GM23338 (cell line): ENCODE measurements around the gene NUP214.

Experiments used
- EZH2phosphoT487 ChIP-seq: fragments of 200-600 bp; sonication (generic); IDR thresholded peaks from one replicate; pipeline ENCODE4 v1.8.1; 2018; ENCODE audit warnings: antibody characterized with exemption; ENCODE audit not compliant: unreplicated experiment
- TF ChIP-seq, protein P1 (sequence below), 2 experiments: fragments of 200-600 bp in 1 of 2; sonication (generic) in 1 of 2; conservative IDR thresholded peaks; 2 replicates each; pipeline versions ENCODE4 v1.5.1 to v1.6.1; 2016 to 2017; ENCODE audit warnings: antibody characterized with exemption in 2 of 2, low read depth in 2 of 2, mild to moderate bottlenecking in 2 of 2, moderate library complexity in 1 of 2

DNA sequence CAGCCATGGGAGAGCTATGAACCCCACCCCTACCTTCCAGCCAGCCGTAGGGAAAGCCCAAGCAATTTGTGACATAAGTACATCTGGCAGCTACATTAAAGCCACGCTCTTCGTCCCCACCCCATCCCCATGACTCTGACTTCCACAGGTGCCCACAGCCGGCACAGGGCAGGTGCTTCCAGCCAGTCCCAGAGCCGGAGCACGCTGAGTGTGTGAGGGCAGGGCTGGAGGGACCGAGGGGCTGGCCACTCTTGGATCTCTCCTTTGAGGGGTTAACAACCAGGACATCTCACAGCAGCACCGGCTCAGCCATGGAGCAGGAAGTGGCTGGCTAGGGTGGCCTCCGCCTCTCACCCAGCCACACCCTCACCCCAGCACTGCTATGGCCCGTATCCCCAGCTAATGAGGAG is 153.3 kb downstream of the NUP214 start:
- no peak for TF ChIP-seq EZH2phosphoT487
- TF ChIP-seq, protein P1, sequence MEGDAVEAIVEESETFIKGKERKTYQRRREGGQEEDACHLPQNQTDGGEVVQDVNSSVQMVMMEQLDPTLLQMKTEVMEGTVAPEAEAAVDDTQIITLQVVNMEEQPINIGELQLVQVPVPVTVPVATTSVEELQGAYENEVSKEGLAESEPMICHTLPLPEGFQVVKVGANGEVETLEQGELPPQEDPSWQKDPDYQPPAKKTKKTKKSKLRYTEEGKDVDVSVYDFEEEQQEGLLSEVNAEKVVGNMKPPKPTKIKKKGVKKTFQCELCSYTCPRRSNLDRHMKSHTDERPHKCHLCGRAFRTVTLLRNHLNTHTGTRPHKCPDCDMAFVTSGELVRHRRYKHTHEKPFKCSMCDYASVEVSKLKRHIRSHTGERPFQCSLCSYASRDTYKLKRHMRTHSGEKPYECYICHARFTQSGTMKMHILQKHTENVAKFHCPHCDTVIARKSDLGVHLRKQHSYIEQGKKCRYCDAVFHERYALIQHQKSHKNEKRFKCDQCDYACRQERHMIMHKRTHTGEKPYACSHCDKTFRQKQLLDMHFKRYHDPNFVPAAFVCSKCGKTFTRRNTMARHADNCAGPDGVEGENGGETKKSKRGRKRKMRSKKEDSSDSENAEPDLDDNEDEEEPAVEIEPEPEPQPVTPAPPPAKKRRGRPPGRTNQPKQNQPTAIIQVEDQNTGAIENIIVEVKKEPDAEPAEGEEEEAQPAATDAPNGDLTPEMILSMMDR (conservative IDR thresholded peaks at IDR 0.05; ENCODE audit: low read depth in 2 of 2), result no peak
